B cell (primary cell): ENCODE measurements around the gene CBLB. TPM values are rescaled to one million over a fixed set of nuclear protein-coding genes. Genes with fewer than 3 reads are reported as not detected.

ENCODE experiments used
- ATAC-seq: fragments of 200-7000 bp; cut with Tn5 transposase; one replicate; pipeline ENCODE4 v1.10.0; 2021; ENCODE audit warnings: low read depth, mild to moderate bottlenecking, moderate number of reproducible peaks, moderate library complexity
- CTCF ChIA-PET: fragments of 350-600 bp; sonication (Branson Sonifier 250); formaldehyde crosslinking; loops from one replicate; lab custom pipeline; 2021; ENCODE audit warnings: antibody characterized with exemption, inconsistent platforms; lab: Charles Lee
- POLR2A ChIA-PET: fragments of 350-600 bp; sonication (Branson Sonifier 250); formaldehyde crosslinking; loops from one replicate; lab custom pipeline; 2021; ENCODE audit warnings: antibody characterized with exemption; lab: Charles Lee
- DNase-seq: peaks from one replicate; pipeline ENCODE4 v3.0.0; 2013
- H2AFZ ChIP-seq: 2 replicates; pipeline ENCODE4 v1.6.1; 2012; ENCODE audit warnings: mild to moderate bottlenecking, low read depth, low read length; ENCODE audit not compliant: insufficient read depth, poor library complexity, severe bottlenecking
- H3K27ac ChIP-seq, 2 donors: 1 replicate in 1 of 2; 2 replicates in 1 of 2; pipeline ENCODE4 v1.5.1; 2012 to 2013; ENCODE audit warnings: low read length in 2 of 2, mild to moderate bottlenecking in 2 of 2, moderate library complexity in 1 of 2
- H3K27me3 ChIP-seq, 4 experiments: fragments of 200-600 bp in 1 of 4; sonication (generic) in 1 of 4; replicated peaks in 1 of 4; 1 replicate in 2 of 4; 2 replicates in 2 of 4; pipeline versions ENCODE4 v1.6.1 to v1.7.0; 2013 to 2016; ENCODE audit warnings: low read length in 3 of 4, mild to moderate bottlenecking in 2 of 4, mixed read lengths in 1 of 4, moderate library complexity in 1 of 4; ENCODE audit not compliant: insufficient read depth in 4 of 4, control insufficient read depth in 3 of 4; ENCODE audit errors: control extremely low read depth in 1 of 4
- H3K36me3 ChIP-seq, 2 experiments: replicated peaks in 1 of 2; 1 replicate in 1 of 2; 2 replicates in 1 of 2; pipeline versions ENCODE4 v1.6.1 to v1.7.1; 2013; ENCODE audit warnings: low read length in 1 of 2; ENCODE audit not compliant: insufficient read depth in 2 of 2, control insufficient read depth in 1 of 2; ENCODE audit errors: control extremely low read depth in 1 of 2, extremely low read depth in 1 of 2
- H3K4me1 ChIP-seq, 2 donors: fragments of 200-600 bp in 1 of 2; sonication (generic) in 1 of 2; 1 replicate in 1 of 2; 2 replicates in 1 of 2; pipeline versions ENCODE4 v1.5.1 to v1.6.1; 2013 to 2017; ENCODE audit warnings: low read length in 2 of 2; ENCODE audit not compliant: control insufficient read depth in 2 of 2, insufficient read depth in 2 of 2
- H3K4me2 ChIP-seq: replicated peaks from 2 replicates; pipeline ENCODE3; 2012; ENCODE audit warnings: mild to moderate bottlenecking, low read depth, low read length; ENCODE audit not compliant: poor library complexity, severe bottlenecking
- H3K4me3 ChIP-seq, 5 experiments: fragments of 200-600 bp in 1 of 5; sonication (generic) in 1 of 5; 1 replicate in 3 of 5; 2 replicates in 2 of 5; pipeline versions ENCODE4 v1.5.1 to v1.7.0; 2011 to 2016; ENCODE audit warnings: low read length in 4 of 5, mild to moderate bottlenecking in 4 of 5, low read depth in 2 of 5, control low read depth in 1 of 5, moderate library complexity in 1 of 5; ENCODE audit not compliant: insufficient read depth in 1 of 5; ENCODE audit errors: control extremely low read depth in 1 of 5, extremely low read depth in 1 of 5
- H3K79me2 ChIP-seq: fragments of 200-600 bp; sonication (generic); one replicate; pipeline ENCODE4 v1.6.0; 2016; ENCODE audit warnings: low read length; ENCODE audit not compliant: control insufficient read depth, insufficient read depth
- H3K9ac ChIP-seq: fragments of 200-600 bp; sonication (generic); 2 replicates; pipeline ENCODE4 v1.6.1; 2017; ENCODE audit warnings: mild to moderate bottlenecking, low read length, moderate library complexity
- H3K9me3 ChIP-seq, 3 donors: one replicate each; pipeline versions ENCODE4 v1.6.1 to v1.7.1; 2013; ENCODE audit warnings: low read length in 2 of 3; ENCODE audit not compliant: control insufficient read depth in 2 of 3, insufficient read depth in 1 of 3; ENCODE audit errors: control extremely low read depth in 1 of 3
- H4K20me1 ChIP-seq: 2 replicates; pipeline ENCODE4 v1.6.0; 2012; ENCODE audit warnings: mild to moderate bottlenecking, low read length; ENCODE audit not compliant: insufficient read depth, control insufficient read depth, poor library complexity, severe bottlenecking
- H3K27ac Mint-ChIP-seq: one replicate; pipeline ENCODE4 v1.8.0; 2021; ENCODE audit warnings: mixed read lengths
- H3K27me3 Mint-ChIP-seq: one replicate; pipeline ENCODE4 v1.8.0; 2021; ENCODE audit warnings: mixed read lengths
- H3K4me1 Mint-ChIP-seq: one replicate; pipeline ENCODE4 v1.8.0; 2021; ENCODE audit warnings: mixed read lengths
- H3K4me3 Mint-ChIP-seq: one replicate; pipeline ENCODE4 v1.8.0; 2021; ENCODE audit warnings: mixed read lengths
- H3K9me3 Mint-ChIP-seq: one replicate; pipeline ENCODE4 v1.8.0; 2022; ENCODE audit warnings: mixed read lengths; ENCODE audit not compliant: insufficient read depth
- EZH2 ChIP-seq: IDR thresholded peaks from 2 replicates; pipeline ENCODE4 v1.6.1; 2012; ENCODE audit warnings: borderline replicate concordance, low read depth, mild to moderate bottlenecking, moderate library complexity, low read length; ENCODE audit not compliant: insufficient read depth, poor library complexity, severe bottlenecking
- WGBS: methylation state at CpG from one replicate; pipeline ENCODE4 v1.1.5; 2013; ENCODE audit warnings: missing lambda C conversion rate; ENCODE audit not compliant: insufficient coverage; 5-methylcytosine and 5-hydroxymethylcytosine counted together
- intact Hi-C: fragments of 100-400 bp; cut with micrococcal nuclease; formaldehyde crosslinking; loops from one replicate; pipeline ENCODE4 v1.10.0; 2022
- polyA plus RNA-seq: library from polyadenylated mRNA; depleted of rRNA; stranded (reverse); fragments of >200 nt; gene quantifications from 2 replicates; pipeline ENCODE4 v1.2.3, GENCODE V29; 2012
- total RNA-seq, 2 donors: library from RNA; stranded (reverse); fragments of 120-200 nt in 1 of 2; gene quantifications; 1 replicate in 1 of 2; 2 replicates in 1 of 2; pipeline versions ENCODE4 v1.2.3 to v1.2.4, GENCODE V29; 2013 to 2022
- TF ChIP-seq, protein P1 (sequence below): fragments of 200-600 bp; IDR thresholded peaks from one replicate; pipeline ENCODE4 v1.8.0; 2022; ENCODE audit warnings: antibody characterized with exemption, mild to moderate bottlenecking

CBLB gene
- total and polyA plus RNA-seq, 2 donors (not counting 1 experiment from before 2014, with no cell fraction given): 19.0 to 135 TPM

DNA sequence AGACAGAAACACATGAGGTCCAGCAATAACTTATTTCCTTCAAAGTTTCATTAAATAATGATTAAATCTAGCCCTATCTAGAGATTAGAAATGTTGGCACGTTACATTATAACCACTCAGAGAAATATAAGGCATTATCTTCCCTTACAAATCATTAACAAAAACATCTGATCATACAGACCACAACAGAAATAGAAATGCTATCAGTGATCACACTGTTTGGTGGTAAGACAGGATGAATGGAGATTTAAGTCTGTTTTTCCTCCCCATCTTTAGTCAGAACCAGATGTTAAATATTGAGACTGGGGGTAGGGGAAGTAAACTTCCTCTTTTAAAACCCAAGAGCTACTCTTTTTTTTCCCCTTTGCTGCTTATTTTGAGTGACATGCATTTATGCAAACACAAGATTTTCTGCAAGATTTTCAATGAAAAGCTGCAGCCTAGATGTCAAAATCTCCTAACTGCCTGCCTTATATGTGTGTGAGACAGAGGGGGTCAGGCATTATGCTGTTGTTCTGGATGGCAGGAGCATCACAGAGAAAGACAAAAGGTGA, 70.4 kb downstream of the CBLB start:
- POLR2A ChIA-PET: interaction anchor here (0.7 to 1.4 kb wide), 2 partner anchors 37 to 39 kb away, joined by 3 to 4 read pairs; no protein-coding TSS in a partner anchor
- peak; percentile 71 for DNase-seq
- intact Hi-C loops: loop anchor here (1.0 to 2.0 kb wide), 3 partner anchors 56 to 75 kb away; partner anchors contain the start of gene CBLB

DNA sequence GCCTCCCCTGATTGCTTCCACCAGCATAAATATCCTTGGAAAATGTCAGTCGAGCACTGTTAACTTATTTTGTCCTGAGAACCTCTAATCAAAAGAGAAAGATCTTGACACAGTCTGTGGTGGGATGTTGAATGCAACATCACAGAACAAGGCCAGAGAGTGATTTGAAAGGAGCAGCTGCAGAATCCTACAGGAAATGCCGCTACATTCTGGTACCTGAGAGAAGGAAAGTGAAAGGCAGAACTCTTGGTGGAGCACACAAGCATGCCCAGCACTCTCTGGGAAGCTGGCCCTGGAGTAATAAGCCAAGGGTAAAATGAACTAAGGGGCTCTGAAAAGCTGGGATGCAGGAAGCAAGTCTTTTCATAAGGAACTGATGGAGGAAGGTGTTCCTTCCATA, 75.8 kb downstream of the CBLB start:
- DNase-seq (no peak), ATAC-seq (no peak)
- no peak overlapping the region for H3K27ac ChIP-seq
- intact Hi-C loops: no loop called here
- H3K27me3 ChIP-seq: no peaks in the 10 kb centered on the region
- no peak for TF ChIP-seq EZH2
- TF ChIP-seq, protein P1, sequence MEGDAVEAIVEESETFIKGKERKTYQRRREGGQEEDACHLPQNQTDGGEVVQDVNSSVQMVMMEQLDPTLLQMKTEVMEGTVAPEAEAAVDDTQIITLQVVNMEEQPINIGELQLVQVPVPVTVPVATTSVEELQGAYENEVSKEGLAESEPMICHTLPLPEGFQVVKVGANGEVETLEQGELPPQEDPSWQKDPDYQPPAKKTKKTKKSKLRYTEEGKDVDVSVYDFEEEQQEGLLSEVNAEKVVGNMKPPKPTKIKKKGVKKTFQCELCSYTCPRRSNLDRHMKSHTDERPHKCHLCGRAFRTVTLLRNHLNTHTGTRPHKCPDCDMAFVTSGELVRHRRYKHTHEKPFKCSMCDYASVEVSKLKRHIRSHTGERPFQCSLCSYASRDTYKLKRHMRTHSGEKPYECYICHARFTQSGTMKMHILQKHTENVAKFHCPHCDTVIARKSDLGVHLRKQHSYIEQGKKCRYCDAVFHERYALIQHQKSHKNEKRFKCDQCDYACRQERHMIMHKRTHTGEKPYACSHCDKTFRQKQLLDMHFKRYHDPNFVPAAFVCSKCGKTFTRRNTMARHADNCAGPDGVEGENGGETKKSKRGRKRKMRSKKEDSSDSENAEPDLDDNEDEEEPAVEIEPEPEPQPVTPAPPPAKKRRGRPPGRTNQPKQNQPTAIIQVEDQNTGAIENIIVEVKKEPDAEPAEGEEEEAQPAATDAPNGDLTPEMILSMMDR: no peak
- H3K27ac Mint-ChIP-seq: no peak overlapping the region
- no peaks in the 10 kb centered on the region for H3K9me3 Mint-ChIP-seq
- H3K4me3 ChIP-seq: no peak overlapping the region
- no peak overlapping the region for H3K9ac ChIP-seq
- no peaks in the 10 kb centered on the region for H3K27me3 Mint-ChIP-seq
- no peak overlapping the region for H3K4me3 Mint-ChIP-seq
- peaks cover 45% of the 10 kb centered on the region for H3K4me1 Mint-ChIP-seq
- WGBS: 92% methylated on average over 1 of the region's 2 CpGs
- H3K79me2 ChIP-seq: peaks cover 87% of the 10 kb centered on the region
- peaks cover 20 to 21% of the 10 kb centered on the region in 2 donors for H3K4me1 ChIP-seq
- POLR2A ChIA-PET: no interaction called here
- peaks cover 4% of the 10 kb centered on the region for H4K20me1 ChIP-seq
- H3K36me3 ChIP-seq: no peaks in the 10 kb centered on the region
- H3K4me2 ChIP-seq: no peak overlapping the region
- H2AFZ ChIP-seq: no peak overlapping the region
- no peaks in the 10 kb centered on the region for H3K9me3 ChIP-seq
- CTCF ChIA-PET: interaction anchor here (0.6 kb wide), 1 partner anchor 8 kb away, joined by 3 read pairs; no protein-coding TSS in a partner anchor

More for the DNA sequence above, 70.4 kb downstream of the CBLB start:
- CTCF ChIA-PET: interaction anchor here (1.1 kb wide), 1 partner anchor 23 kb away, joined by 3 read pairs; no protein-coding TSS in a partner anchor
- peaks cover 66% of the 10 kb centered on the region for H3K4me1 Mint-ChIP-seq
- no CpG with 5 or more reads among the region's 1 CpG for WGBS
- H3K9ac ChIP-seq: peak overlapping the region; percentile 12
- peak overlapping the region; percentile 70 for H3K27ac Mint-ChIP-seq
- H3K4me1 ChIP-seq: peaks cover 37 to 61% of the 10 kb centered on the region in 2 donors
- H3K4me3 ChIP-seq: peak overlapping the region in 1 of 5 experiments; percentile 28
- ATAC-seq: peak; percentile 86
- H3K9me3 Mint-ChIP-seq: no peaks in the 10 kb centered on the region
- peaks cover 67% of the 10 kb centered on the region for H3K79me2 ChIP-seq
- TF ChIP-seq, protein P1: no peak
- no peak for TF ChIP-seq EZH2
- no peaks in the 10 kb centered on the region for H3K36me3 ChIP-seq
- peaks cover 4% of the 10 kb centered on the region for H4K20me1 ChIP-seq
- peak overlapping the region in 1 of 2 donors; percentile 53 for H3K27ac ChIP-seq
- peak overlapping the region; percentile 50 for H3K4me2 ChIP-seq
- H3K27me3 ChIP-seq: no peaks in the 10 kb centered on the region
- H3K4me3 Mint-ChIP-seq: peak overlapping the region; percentile 66
- H3K9me3 ChIP-seq: no peaks in the 10 kb centered on the region
- H2AFZ ChIP-seq: no peak overlapping the region
- no peaks in the 10 kb centered on the region for H3K27me3 Mint-ChIP-seq
